HTR-8/SVneo (cell line): Measurements from ENCODE around the gene SNORC.

Source experiments
- DNase-seq: peaks from one replicate; pipeline ENCODE4 v3.0.0; 2011; ENCODE audit warnings: low spot score, mixed read lengths; ENCODE audit not compliant: insufficient read length
- FAIRE-seq: peaks from 2 replicates; lab custom pipeline; 2011; peaks lifted over from hg19 to GRCh38; lab: Jason Lieb, UNC

Gene SNORC

DNA sequence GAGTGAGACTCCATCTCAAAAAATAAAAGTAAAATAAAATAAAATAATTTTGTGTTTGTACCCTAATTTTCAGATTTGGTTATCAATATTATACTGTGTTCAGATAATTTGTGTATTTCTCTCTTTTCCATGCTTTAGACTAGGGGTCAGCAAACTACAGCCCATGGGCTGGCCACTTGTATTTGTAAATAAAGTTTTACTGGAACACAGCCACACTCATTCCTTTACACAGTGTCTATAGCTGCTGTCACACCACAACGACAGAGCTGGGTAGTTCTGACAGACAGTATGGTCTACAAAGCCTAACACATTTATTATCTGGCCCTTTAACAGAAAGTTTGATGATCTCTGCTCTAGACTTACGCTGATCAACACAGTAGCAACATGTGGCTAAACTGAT is 43.8 kb downstream of the SNORC start:
- DNase-seq (no peak), FAIRE-seq (no peak)

GRCh38 chr2:232919141-232919540 is 49.1 kb downstream of the SNORC start:
- FAIRE-seq (no peak), DNase-seq (no peak)

DNA sequence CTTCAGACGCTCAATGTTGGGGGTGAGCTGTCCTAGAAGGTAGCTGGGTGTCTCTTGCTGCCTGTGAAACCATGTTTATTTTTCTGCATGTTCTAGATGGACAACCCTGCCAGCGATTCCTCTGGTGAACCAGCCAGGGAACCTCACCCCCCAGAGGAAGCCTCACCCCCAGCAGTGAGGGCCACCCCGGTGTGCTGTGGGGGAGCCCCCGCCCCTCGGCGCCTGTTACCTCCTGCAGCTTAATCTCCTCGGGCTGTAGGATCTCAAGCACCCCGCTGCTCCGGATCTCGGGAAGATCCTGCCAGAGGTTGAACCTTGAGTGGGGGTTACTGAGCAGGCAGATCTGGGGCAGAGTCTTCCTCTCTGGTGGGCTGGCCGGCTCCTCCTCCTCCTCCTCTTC is 50.0 kb downstream of the SNORC start:
- FAIRE-seq (no peak), DNase-seq (no peak)

DNA sequence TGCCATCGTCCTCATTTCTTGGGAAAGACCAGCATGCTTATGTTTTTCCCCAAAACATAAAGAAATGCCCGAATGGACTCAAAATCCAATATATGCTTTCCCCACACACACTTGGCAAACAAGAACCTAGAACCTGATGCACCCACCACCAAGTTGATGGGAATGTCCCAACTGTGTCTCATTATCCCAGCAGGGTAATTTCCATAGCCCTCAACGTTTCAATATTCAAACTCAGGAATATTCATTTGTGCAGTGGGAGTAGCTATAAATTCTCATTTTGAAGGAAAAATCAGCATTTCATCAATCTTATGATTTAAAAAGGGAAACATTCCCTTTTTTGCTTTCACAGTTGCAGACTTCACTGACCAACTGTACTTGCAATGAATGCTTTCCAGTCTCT is 50.7 kb downstream of the SNORC start:
- no peak for FAIRE-seq
- no peak for DNase-seq

- DNase-seq (no peak), FAIRE-seq (no peak)
Observed at GRCh38 chr2:232924433-232924832, 54.4 kb downstream of the SNORC start.

DNA sequence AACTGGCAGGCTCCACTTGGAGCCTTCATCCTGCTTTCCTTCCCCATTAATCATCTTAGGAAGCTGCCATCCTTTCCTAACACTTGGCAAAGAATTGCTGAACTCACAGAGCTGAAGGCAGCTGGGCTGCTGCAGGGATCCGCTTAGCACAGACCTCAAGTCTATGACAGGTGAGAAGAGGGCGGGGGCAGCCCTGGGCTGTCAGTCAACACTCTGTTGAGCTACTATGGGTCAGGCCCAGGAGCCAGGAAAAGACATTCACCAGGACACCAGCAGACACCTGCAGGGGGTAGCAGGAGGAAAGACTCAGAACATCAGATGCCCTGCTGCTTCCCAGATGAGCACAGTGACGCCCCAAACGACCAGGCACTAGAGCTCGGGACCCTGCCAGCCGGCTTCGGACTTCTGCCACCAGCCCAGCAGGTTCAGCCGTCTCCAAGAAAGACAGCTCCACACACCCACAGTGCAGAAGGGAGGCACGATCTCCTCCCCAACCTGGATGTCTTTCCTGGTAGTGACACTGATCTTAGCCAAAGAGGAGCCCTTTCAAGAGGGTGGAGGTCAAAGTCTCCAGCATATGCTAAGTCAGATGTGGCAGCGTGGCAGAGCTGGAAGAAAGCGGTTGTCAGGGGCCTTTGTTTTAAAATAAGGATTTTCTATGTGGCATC is 55.2 kb downstream of the SNORC start:
- FAIRE-seq (no peak), DNase-seq (no peak)

- FAIRE-seq, result no peak
Observed at GRCh38 chr2:232925821-232926156, 55.7 kb downstream of the SNORC start.

GRCh38 chr2:232926431-232926939 is 56.4 kb downstream of the SNORC start:
- no peak for FAIRE-seq
- DNase-seq, result no peak

More at GRCh38 chr2:232925821-232926156, 55.7 kb downstream of the SNORC start:
- no peak for DNase-seq

GRCh38 chr2:232927032-232927792 is 57.1 kb downstream of the SNORC start:
- DNase-seq (no peak), FAIRE-seq (no peak)

DNA sequence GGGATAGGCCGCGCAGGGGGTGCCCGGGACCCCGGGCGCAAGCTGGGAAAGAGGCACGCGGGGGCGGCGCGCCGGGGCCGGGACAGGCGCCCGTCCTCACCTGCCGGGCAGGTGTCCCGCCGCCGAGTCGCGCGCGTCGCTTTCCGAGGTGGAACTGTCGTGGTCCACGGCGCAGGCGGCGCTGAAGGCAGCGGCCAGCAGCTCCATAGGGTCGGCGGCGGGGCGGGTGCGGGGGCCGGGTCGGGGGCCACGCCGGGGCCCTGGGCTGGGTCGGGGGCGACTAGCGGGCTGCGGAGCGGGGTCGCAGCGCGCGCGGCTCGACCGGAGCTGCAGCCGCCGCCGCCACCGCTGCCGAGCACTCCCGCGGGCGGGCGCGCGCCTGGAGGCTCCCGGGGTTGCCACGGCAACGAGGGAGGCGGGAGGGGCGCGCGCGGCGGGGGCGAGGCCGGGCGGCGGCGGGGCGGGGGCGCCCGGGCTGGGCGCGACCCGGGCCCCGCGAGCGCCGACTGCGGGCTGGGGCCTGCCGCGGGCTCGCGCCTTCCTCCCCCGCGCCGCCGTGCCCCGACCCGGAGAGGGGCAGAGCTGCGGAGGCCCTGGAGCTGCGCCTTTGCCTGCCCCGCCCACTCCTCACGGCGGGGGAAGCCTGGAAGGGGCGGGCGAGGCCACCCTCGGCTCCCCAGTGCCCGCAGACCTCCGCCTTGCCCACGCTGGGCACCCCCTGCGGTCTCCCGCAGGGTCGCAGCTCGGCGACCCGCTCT is 57.9 kb downstream of the SNORC start:
- peak; percentile 30 for DNase-seq
- FAIRE-seq, result no peak
